Skin of body (tissue), 2 donors: ENCODE measurements around the gene COLEC11. TPM values are rescaled to one million over a fixed set of nuclear protein-coding genes. Genes with fewer than 3 reads are reported as not detected.
"Not testable (repeated sequence)": the region's sequence is repeated elsewhere in the genome, so short reads cannot be mapped to it uniquely, and the experiment has no call there.

Experiments used
- DNase-seq: peaks from one replicate; lab custom pipeline; 2025; lab: John Stamatoyannopoulos, UW
- total RNA-seq: library from RNA; depleted of rRNA; stranded (reverse); fragments of >200 nt; gene quantifications from one replicate; pipeline ENCODE4 v1.2.3, GENCODE V29; 2014

COLEC11 gene
- total RNA-seq, 1 donor from 2014 or later: not detected

GRCh38 chr2:3651691-3652648 lies 57.1 kb downstream of the COLEC11 start:
- peak; percentile 42 for DNase-seq

GRCh38 chr2:3652896-3653625 lies 58.1 kb downstream of the COLEC11 start:
- no peak for DNase-seq

- no peak for DNase-seq
These were observed 59.1 kb downstream of the COLEC11 start for GRCh38 chr2:3654011-3654410.

GRCh38 chr2:3654531-3655225 lies 59.8 kb downstream of the COLEC11 start:
- DNase-seq: no peak

GRCh38 chr2:3655871-3656761 lies 61.2 kb downstream of the COLEC11 start:
- no peak for DNase-seq

- DNase-seq: no peak
These were observed 62.1 kb downstream of the COLEC11 start for GRCh38 chr2:3656762-3657721.

- DNase-seq: no peak
These were observed 63.0 kb downstream of the COLEC11 start, which contains the start of gene ALLC for GRCh38 chr2:3657881-3658280. TSS of gene ALLC (plus strand) at chr2:3658200. CDS start at chr2:3671158, 12,958 bp downstream.

GRCh38 chr2:3659447-3660432 lies 64.8 kb downstream of the COLEC11 start:
- DNase-seq: peak; percentile 2

GRCh38 chr2:3660640-3661039 lies 65.7 kb downstream of the COLEC11 start:
- DNase-seq: not testable (repeated sequence)

GRCh38 chr2:3661149-3661660 lies 66.3 kb downstream of the COLEC11 start:
- DNase-seq: no peak

- no peak for DNase-seq
These were observed 67.3 kb downstream of the COLEC11 start for GRCh38 chr2:3662239-3662638.

- no peak for DNase-seq
These were observed 69.2 kb downstream of the COLEC11 start for GRCh38 chr2:3664118-3664517.

- no peak for DNase-seq
These were observed 70.0 kb downstream of the COLEC11 start for GRCh38 chr2:3664925-3665324.

- DNase-seq: no peak
These were observed 71.1 kb downstream of the COLEC11 start for GRCh38 chr2:3665886-3666612.

- no peak for DNase-seq
These were observed 71.7 kb downstream of the COLEC11 start for GRCh38 chr2:3666613-3666975.

GRCh38 chr2:3667151-3667631 lies 72.3 kb downstream of the COLEC11 start:
- no peak for DNase-seq

- DNase-seq: no peak
These were observed 74.7 kb downstream of the COLEC11 start for GRCh38 chr2:3669656-3670055.
